Smooth muscle cell of the brain vasculature (primary cell): ENCODE results near the gene SURF2.
A peak's percentile ranks its signal among the peaks of the same experiment; 100 is the strongest.
"Not testable (repeated sequence)": the region's sequence is repeated elsewhere in the genome, so short reads cannot be mapped to it uniquely, and the experiment has no call there.

Source experiments
- DNase-seq: peaks from one replicate; pipeline ENCODE4 v3.0.0-alpha.2; 2012; ENCODE audit warnings: low read depth, low spot score

The SURF2 gene

GRCh38 chr9:133356391-133357091 is at the start of gene SURF2, which contains the start of gene SURF1:
Gene SURF2, plus strand, starts transcription at chr9:133356550. Its CDS starts 43 bp downstream, at chr9:133356593.
Gene SURF1, minus strand, starts transcription at chr9:133356487. Its CDS starts 34 bp downstream, at chr9:133356453.
- DNase-seq, result peak; percentile 35

- no peak for DNase-seq
These were observed 49.0 kb upstream of the SURF2 start for GRCh38 chr9:133307301-133307700.

DNA sequence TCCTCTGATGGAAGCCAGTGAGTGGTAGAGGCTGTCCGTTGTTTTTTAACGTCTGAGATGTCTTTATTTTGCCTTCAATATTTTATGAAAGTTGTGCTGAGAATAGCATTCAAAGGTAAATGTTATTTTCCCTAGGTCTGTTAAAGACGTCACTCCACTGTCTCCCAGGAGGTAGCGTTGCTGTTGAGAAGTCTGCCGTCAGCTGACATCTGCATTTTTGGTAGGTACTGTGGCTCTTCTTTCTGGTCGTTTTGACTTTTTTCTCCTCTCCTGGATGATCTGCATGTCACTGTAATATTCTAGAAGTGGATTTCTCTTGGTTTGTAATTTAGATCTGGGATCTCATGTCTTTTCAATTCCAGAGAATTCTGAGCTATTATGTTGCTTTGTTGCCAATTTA is 46.7 kb upstream of the SURF2 start:
- DNase-seq, result no peak

- no peak for DNase-seq
These were observed 40.4 kb upstream of the SURF2 start for GRCh38 chr9:133315997-133316396.

DNA sequence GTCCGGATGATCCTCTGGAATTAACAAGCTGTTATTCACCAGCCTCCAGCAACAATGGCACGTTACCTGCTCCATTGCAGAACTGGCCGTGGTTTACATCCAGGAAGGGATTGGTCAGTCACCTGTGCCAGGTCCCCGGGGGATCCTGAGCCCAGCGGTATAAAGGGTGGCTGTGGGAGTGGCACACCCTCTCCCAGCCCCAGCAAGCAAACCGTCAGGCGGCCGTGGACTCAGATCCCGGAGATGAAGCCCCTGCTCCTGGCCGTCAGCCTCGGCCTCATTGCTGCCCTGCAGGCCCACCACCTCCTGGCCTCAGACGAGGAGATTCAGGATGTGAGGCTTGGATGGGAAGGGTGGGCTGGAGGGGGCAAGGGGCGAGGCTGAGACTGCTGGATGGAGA is 38.8 kb upstream of the SURF2 start:
- DNase-seq, result not testable (repeated sequence)

- no peak for DNase-seq
These were observed 35.9 kb upstream of the SURF2 start for GRCh38 chr9:133320421-133320881.

DNA sequence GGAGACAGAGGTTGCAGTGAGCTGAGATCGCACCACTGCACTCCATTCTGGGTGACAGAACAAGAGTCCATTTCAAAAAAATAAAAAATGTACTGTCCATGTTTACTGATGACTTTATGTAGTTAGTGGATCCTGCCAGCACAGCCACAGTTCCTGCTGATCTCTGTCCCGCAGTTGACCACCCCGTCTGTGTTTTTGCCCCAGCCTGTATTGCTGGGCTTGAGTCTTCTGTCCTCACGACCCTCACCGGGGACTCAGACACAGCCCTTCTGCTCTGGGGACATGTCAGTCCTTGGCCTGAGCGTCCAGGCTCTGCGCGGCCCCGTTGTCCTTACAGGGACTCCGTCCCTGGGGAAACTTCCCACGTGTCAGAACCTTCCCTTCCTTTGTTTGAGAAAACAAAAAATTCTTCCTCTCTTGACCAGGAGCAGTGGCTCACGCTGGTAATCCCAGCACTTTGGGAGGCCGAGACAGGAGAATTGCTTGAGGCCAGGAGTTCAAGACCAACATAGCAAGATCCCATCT is 34.9 kb upstream of the SURF2 start:
- no peak for DNase-seq

DNA sequence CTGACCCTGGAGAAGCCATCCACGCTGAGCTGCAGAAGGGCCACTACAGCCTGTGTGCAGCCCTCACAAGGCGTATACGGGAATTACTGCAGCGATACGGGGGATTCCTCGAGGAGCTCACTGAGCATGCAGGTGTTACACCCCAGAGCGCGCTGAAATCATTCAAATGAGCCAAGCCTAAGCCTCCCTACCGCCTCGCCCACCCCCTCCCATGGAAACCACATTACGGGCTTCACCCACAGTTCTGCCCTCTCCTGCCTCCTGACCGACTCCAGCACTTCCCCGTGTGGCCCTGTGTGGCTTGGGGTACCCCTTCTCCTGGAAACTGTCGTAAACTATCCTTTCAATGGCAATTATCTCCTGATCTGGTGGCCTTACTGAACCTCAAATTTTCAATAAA is 33.6 kb upstream of the SURF2 start:
- DNase-seq, result no peak

- DNase-seq, result no peak
These were observed 33.1 kb upstream of the SURF2 start for GRCh38 chr9:133323211-133323610.

- no peak for DNase-seq
These were observed 32.2 kb upstream of the SURF2 start for GRCh38 chr9:133323991-133324703.

GRCh38 chr9:133327021-133327420 is 29.3 kb upstream of the SURF2 start:
- DNase-seq, result not testable (repeated sequence)

DNA sequence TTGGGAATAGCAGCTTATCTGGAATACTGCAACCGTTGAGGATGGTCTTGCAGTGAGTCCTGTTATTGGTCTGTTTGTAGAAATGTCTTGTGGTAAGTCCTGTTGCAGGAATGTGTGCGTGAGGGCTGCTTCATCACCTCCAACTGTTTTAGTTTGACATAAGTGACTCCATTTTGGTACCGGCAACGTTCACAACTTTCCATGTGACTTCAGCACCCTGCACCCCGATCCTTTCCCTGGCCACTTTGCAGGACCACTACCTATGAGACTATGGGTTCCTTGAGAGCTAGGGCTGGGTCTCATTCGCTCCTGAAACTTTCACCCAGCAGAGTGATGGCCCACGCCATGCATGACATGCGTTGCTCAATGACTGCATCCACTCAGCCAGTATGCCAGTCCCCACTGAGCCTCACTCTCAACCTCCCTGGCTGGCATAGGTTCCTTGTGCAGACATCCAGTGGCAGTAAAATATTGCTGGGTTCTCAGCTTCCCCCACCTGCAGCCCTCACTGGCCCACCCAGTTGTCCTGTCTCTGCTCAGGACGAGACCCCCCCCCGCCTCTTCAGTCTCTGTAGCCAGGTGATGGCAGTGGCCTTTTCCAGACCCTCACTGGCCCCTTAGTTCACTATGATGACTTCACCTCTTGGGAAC is 28.4 kb upstream of the SURF2 start:
- no peak for DNase-seq

DNA sequence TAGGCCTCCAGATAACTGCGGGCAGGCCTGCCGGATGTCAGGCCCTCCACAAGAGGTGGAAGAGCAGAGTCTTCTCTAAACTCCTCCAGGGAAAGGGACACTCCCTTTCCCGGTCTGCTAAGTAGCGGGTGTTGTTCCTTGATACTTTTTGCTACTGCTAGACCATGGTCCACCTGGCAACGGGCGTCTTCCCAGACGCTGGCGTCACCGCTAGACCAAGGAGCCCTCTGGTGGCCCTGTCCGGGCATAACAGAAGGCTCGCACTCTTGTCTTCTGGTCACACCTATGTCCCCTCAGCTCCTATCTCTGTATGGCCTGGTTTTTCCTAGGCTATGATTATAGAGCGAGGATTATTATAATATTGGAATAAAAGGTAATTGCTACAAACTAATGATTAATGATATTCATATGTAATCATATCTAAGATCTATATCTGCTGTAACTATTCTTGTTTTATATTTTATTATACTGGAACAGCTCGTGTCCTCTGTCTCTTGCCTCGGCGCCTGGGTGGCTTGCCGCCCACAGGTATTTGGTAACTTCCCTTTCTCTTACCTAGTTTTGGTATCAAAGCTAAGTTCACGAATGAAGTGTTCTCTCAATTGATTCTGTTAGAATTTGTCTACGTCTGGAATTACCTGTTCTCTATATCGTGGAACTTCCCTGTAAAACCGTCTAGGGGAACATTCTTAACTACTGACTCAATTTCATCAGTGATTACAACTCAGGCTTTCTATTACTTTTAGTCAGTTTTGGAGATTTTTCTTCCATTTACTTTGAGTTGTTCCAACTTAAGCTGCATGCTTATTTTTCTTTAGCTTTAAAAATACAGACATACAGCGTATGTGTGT is 26.8 kb upstream of the SURF2 start:
- DNase-seq, result not testable (repeated sequence)

DNA sequence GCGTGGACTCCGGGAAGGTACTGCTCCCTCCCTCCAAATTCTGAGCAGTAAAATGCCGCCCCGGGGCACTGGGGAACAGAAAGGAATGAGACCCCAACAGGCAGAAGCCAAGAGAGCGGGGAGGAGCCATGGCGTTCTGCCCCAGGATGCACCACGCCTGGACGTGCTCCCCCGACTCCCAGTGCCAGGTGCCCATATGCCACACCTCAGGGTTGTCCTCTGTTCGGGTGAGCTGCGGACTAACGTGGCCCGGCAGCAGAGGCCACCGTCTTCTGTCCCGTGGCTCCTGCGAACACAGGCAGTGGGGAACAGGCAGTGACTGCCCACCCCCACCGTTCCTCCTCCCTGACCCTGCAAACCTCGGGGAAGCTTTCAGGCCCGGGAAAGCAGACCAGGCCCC is 25.1 kb upstream of the SURF2 start:
- no peak for DNase-seq

DNA sequence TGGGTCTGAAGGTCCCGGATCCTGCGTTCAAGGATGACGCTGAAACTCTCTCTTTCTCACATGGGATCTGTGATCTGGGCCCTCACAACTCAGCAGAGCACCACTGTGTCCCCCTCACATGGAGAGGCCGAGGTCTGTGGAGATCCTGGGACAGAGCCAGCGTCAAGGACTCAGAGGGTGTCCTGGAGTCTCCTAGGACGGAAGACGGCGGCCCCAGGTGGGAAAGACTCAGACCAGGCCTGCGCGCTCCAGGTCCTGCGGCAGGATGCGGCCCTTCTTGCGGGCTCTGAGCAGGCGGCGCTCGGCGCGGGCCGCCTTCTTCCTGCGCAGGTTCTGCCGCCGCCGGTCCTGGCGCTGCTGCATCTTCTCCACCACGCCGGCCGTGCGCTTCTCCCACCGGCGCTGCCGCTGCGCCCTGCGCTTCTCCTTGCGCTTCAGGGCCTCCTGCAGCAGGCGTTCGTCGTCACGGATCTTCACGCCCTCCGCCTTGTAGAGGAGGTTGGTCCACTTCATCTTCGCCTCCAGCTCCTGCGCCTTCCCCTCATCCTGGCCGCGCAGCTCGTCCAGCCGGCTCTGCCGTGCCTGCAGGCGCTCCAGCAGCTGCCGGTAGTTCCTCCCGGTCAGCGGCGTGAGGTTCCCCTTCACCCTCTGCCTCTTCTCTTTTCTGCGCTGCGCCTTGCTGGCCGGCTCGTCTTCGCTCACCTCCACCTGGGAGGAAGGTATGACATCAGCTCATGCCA is 24.5 kb upstream of the SURF2 start:
- no peak for DNase-seq

DNA sequence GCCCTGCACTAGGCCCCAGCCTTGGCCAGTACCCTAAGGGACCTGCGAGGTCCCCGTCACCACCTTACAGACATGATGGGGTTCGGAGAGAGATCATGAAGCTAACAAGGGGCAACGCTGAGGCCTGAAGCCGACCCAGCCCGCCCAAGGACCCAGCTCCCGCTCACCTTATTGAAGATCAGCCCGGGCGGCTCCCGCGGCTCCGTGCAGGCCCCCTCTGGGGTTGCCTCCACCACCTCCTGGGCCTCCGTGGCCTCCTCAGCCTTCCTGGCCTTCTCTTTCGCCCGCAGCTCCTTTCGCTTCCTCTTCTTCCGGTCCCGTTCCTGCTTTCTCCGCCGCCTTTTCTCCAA is 24.0 kb upstream of the SURF2 start:
- no peak for DNase-seq

DNA sequence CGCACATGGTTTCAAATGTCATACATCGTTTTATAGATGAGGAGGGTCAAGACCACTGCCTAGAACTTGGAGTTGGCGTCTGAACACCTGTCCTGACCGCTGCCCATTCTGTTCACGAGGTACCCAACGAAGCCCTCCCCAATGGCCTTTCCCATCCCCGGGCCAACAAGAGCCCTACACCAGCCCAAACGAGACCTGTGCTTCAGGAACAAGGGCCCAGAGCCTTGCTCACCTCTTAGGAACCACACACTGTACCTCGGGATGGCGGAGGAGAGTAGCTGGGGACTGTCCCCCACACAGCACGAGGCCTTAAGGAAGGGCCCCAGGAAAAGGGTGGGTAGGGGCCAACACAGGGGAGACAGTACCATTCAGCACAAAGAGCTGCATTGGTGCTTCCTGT is 23.3 kb upstream of the SURF2 start:
- no peak for DNase-seq

GRCh38 chr9:133333566-133333965 is 22.8 kb upstream of the SURF2 start:
- no peak for DNase-seq

- no peak for DNase-seq
These were observed 22.2 kb upstream of the SURF2 start for GRCh38 chr9:133334161-133334560.

DNA sequence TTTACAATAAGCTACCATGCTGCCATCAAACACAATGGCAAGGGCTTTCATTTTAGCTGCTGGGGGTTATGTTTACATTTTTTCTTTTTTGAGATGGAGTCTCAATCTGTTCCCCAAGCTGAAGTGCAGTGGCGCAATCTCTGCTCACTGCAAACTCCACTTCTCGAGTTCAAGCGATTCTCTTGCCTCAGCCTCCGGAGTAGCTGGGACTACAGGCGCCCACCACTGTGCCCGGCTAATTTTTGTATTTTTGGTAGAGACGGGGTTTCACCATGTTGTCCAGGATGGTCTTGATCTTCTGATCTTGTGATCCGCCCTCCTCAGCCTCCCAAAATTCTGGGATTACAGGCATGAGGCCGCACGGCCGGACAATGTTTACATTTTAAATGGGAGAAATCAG is 21.5 kb upstream of the SURF2 start:
- not testable (repeated sequence) for DNase-seq
